ENCODE results near the gene FGFR2.

Gene FGFR2

DNA sequence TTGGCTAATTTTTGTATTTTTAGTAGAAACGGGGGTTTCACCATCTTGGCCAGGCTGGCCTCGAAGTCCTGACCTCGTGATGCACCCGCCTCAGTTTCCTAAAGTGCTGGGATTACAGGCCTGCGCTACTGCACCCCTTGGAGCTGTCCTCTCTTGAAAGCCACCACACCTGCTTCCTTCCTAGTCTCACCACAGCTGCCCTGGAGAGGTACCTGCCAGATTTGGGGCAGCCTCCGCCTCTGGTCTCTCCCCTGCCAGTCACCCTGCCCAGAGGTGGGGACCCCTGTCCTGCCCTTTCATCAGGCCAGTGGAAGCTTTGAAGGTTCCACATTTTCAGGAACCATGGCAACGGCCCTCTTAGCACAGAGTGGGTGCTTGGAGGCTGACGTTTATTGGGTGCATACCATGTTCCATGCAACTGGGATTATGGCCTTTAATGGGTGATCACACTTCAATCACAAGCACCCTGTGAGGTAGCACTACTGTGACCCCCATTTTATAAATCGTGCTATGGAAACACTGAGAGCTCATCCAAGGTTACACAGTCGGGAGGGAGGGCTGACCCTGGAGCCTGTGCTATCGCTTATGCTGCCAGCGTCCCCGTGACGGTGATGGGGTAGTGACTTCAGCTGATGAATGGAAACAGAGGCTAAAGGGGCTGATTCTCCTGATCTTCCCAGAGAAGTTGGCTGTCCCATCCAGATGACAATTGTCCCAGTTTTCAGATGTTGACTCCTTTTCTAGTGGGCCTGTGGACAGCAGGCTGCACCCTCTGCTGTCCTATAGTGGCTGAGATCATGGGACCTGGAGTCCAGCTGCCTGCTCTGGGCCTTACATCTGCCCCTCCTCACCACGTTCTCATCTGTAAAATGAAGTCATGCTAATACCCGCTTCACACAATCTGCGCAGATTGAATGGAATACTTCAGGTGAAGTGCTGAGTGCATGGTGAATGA lies 11.5 kb upstream of the FGFR2 start:
- no peak for DNase-seq

DNA sequence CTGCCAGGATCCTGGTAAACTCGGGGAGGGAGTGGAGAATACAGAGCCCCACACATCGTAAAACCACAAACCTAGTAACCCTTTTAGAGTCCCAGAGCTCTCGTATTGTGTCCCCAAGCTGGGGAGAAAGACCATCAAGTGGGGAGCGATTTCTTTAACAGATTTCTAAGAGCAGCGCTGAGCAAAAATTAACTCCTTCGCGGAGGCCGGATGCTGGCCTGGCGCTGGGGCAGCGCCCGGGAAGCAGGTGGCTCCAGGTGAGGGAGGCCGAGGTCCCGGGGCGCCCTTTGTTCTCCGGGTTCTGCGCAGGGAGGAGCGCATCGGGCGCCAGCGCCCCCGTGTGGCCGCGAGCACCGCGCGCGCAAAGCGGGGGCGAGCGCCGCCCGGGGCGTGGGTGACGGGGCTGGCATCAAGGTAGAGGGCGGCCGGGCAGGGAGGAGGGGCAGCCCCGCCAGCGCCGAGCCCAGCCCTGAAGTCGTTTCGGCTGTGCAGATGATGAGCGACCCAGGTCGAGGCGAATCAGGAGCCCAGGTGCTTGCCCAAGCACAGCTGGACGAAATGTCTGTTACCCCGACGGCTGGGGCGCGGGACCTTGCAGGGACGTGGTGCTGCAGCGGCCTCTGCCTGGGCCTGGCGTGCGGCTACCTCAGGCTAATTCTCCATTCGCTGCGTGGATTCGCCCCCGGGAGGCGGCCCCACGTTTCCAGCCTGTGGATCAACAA lies 10.4 kb upstream of the FGFR2 start:
- DNase-seq, result no peak

DNA sequence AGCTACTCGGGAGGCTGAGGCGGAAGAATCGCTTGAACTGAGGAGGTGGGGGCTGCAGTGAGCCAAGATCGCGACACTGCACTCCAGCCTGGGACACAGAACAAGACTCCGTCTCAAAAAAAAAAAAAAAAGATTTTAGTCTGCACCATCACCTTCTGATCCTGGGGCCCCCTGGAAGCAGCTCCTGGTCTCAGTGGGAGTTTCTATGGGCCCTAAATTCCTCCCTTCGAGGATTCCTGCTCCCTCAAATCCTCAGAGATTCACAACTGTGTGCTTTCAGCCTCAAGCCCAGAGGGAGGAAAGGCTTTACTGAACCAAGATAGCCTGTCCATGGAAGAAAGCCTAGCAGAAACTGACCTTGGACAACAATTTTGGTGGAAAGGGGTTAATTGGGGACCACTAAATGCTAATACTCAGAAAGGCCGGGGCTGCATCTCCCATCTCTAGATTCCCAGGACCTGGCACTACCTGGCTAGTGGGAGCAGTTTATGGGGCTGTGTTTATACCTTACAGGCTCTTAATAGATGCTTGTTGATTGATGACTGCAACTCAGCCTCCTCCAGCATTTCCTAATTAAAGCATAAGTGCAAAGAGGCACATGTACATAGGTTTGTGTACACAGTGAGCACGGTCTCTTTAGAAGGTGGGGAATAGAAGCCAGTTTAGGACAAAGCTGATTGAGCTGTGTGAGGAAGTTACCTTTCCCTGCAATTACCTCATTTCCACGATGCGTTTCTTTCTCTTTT lies 9.2 kb upstream of the FGFR2 start:
- DNase-seq, result no peak

DNA sequence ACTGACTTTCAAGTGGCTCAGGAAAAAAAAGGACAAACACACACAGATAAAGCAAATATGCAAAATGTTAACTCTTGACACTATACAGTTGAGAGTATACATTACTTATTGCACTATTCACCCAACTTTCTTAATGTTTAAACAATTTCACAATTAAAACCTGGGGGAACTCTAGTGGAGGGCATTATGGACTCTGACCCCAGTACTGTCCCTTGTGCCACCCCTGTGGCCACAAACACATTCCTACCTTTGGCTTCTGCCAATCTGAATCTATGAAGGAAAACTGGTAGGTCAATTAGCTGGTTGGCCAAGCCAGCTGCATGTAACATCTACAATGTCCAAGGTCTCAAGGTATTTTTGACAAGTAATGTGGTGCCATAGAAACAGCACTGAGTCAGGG lies 7.5 kb upstream of the FGFR2 start:
- no peak for DNase-seq

DNA sequence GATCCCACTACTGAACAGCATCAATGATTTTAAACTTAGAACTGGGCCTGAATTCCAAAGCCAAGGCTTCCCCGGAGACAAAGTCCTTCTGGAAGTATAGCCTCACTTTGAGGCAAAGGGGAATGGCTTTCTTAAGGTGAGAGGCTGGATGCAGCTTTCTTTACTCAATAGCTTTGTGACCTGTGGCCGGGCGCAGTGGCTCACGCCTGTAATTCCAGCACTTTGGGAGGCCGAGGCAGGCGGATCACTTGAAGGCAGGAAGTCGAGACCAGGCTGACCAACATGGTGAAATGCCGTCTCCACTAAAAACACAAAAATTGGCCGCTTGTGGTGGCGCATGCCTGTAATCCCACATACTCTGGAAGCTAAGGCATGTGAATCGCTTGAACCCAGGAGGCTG lies 3.2 kb upstream of the FGFR2 start:
- DNase-seq, result no peak

DNA sequence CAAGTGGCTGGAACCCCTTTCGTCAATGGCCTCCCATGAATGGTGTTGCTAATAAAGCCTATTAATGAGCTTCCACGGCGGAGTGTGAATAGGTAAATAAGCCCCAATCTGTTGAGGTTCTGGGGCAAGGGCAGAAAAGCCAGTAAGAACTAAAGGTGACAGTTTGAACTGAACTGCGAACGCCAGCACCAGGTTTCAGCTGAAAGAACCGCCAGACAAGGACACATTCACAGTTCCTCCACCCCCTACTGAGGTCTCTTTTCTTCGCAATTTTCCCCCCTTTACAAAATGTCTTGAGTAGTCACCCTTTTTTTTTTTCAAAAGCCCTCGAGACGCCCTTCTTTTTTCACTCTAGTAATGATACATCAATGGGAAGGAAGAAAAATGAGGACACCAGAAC lies 2.4 kb upstream of the FGFR2 start:
- DNase-seq, result no peak

DNA sequence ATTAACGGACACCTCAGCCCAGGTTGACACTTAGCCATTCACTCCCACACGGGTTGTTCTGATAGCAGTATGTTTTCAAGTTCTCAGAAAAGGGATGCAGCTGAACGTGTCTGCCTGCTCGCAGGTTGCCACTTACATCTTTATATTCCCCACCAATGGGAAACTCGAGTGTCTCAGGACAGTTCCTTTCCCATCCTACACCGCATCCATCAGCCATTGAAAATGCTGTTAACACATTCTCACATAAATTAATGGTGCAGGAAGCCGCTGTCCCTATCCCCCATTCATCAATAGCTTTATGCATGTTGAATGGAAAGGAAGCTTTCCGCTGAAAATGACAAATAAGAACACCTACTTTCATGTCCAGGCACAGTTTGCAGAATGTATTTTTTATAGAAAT lies 1.7 kb upstream of the FGFR2 start:
- DNase-seq, result no peak

DNA sequence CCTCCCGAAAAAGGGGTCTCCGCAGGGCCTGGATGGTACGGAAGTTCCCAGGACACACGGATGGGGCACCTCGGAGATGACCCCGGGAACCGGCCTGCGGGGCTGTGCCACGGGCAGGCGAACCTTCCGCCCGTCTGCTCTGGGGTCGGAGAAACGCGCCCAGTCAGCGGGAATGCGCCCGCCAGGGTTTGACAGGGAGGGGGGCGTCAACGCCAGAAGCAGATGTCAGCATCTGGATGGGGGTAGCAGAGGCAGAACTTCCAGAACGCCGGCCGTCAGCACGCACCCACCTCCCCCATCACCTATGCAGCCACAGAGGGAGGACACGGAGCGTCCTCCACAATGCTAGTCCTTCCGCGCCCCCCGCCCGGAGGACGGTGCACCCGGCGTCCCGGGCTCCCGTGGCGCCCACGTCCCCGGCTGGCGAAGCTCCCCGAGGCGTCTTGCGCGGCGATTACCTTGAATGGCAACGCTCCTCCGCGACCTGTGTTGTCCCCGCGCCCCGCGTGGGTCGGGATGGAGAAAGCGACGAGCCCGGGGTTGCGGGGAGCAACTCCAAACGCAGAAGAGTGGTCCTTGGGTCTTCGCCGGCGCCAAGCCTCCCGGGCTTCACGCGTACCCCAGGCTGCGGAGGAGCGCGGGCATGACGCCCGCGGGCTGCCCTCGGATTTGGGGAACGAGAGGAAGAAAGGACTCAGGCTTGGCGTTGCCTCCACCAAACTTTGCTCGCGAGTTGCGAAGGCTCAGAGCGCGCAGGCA lies 561 bp downstream of the FGFR2 start:
- no peak for DNase-seq

DNA sequence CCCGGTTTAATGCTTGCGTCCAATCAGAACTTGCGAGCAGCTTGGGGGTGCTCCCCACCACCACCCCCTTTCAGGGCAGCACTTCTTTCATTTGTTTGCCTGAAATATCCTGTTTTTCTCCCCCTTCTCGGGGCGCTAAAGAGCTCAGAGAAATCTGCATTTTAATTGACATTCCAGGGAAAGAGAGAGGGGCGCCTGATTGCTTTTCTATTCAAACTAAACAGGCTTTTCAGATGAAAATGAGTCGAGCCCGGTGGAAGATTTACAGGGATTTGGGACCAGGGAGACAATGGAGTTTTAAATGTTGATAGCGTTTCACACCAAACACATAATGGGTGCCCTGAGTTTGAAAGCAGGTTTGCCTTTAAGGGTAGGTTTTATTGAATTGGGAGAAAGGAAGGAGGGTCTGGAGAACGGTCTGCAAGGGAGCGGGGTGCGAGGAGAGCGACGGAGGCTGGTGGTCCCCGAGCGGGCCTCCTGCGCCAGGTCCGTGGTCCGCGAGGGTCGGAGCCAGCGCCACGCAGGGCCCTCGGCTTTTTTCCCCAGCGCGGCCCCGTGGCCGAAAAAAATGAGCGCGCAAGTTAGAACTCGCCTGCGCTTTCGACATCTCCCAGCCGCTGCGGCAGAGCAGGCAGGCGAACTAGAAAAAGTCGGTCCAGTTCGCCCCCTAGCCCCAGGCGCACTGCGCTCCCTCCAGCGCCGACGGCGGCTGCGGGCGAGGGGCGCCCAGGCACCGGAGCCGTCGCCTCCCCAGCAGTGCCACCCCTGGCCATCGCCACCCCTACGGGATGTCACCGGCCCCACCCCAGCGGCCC lies 1.3 kb downstream of the FGFR2 start:
- no peak for DNase-seq

DNA sequence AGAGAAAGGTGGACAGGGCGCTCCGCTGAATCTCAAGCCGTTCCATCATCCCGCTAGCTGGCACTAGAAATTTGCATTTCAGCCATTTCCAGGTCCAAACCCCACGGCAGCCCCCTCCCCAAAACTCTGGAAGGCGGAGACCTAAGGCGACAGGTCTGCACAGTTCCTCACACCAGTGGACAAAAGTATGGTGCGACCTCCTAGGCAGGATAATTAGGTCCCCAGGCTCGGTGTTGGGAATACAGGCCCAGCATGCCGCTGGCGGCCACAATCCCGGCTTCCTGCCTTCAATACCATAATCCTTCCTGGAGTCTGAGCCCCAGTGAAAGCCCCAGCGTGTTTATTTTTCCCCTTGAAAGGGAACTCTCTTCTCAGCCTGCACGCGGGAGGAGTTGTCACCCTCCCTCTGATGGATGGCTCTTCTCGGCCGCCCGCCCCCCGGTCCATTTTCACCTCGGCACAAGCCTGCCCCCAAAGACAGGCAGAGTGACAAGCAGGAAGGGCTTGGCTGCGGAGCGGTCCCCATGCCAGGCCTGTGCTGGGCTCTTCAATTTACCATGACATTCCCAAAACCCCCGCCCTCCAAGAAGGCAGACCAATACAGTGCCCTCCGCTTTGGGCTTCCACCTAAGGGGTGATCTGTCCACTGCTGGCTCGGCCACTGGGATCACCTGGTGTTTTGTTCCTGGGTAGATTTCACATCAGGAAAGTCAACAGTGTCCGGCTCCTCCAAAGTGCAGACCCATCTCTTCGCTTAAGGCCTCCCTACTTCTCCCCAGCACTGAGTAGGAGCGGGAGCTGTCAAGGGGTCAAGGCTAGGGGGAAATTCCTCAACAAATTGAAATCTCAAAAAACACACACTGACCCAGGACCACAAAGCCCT lies 2.2 kb downstream of the FGFR2 start:
- no peak for DNase-seq

DNA sequence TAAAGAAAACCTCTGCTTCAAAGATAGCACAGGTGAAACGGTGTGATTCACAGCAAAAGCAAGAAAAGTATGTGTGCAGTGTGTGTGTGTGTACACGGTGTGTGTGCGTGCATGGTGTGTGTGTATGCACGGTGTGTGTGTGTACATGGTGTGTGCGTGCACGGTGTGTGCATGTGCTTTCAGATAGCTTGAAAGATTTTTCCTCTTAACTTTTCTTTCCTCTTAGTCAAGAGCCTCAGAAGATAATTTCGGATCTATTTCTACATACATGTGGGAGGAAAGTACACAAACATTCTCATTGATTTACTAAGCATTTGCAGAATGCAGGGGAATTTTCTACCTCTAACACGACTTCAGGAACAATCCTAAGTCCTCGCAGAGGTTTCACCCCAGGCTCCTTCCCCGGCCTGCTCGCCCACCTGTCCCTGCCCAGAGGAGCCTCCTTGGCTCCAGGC lies 2.9 kb downstream of the FGFR2 start:
- DNase-seq, result no peak

DNA sequence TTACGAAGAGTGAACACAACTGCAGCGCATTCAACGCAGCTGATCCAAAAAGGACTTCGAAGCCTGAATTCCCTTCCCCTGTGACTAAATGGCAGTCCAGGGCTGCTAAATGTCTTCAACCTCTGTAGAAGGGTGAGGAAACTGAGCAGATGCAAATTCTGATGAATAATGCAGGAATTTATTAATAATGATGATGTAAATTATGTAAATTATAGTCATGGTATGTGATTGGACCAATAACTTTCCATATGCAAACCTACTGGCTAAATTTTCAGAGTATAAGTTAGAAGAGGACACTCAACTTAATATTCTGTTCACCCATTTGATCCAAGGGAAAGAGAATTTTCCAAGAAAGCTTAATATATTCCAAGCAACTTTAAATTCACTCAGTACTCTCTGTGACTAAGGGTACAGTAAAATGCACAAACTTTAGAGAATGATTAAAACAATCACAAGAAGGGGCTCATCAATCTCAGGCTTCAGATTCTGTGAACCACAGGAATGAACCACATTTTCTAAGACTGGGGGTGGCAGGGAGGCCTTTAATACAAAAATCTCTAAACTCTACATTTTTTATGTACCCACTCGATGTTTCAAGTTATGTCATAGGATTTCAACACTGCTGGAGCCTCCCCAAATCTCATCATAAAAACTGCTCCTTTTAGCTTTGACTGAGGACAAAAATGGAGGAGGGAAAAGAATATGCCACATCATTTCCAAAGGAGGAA lies 3.5 kb downstream of the FGFR2 start:
- DNase-seq, result no peak

DNA sequence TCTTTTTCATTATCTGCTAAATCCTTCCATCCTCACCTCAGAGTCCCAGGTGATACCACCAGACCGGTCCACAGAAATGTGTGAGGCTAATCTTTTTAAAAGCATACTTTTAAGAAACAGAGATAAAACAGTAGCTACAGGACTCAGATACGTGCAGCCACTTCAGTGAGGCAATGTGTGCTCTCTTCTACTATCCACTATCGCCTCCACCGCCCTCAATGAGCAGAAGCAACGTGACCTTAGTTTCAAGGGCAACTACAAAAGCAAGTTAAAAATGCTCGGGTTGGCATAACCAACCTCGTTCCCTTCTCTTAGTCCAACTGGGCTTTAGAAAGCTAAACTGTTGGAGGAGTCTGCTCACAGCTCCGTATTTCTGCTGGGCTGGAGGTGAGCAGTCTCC lies 4.2 kb downstream of the FGFR2 start:
- DNase-seq, result no peak

DNA sequence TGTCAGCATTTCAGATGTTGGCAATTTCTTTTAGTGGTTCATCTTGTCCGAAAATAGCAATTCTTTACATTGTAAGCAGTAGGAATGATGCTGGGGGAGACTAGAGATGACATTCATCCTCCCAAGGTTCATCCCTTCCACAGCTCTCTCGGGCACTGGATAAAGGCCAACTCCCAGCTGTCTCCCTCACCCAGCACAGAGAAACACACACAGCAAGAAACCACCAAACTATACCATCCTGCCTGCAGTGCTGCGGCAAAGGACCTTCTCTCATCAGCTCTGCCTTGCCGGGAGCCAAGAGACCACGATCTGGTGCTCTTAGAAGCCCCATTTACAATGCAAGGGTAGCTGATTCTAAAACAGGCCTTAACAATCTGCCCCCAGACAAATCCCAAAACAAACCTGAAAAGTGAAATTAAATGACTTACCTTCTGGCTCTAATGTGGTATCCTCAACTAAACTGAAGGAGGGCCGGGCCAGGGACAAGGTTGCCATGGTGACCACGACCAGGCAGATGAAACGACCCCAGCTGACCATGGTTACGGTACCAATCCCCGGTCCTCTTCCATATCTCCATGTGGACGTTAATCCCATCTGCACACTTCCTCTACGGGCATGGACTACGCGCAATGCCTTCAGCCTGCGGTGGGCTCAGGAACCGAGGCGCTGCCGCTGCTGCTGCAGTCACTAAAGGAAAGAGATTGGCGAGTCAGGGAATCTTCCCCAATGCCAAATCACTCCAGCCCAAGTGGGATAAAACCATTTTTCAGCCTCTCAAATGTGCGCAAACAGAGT lies 4.8 kb downstream of the FGFR2 start:
- DNase-seq, result no peak

DNA sequence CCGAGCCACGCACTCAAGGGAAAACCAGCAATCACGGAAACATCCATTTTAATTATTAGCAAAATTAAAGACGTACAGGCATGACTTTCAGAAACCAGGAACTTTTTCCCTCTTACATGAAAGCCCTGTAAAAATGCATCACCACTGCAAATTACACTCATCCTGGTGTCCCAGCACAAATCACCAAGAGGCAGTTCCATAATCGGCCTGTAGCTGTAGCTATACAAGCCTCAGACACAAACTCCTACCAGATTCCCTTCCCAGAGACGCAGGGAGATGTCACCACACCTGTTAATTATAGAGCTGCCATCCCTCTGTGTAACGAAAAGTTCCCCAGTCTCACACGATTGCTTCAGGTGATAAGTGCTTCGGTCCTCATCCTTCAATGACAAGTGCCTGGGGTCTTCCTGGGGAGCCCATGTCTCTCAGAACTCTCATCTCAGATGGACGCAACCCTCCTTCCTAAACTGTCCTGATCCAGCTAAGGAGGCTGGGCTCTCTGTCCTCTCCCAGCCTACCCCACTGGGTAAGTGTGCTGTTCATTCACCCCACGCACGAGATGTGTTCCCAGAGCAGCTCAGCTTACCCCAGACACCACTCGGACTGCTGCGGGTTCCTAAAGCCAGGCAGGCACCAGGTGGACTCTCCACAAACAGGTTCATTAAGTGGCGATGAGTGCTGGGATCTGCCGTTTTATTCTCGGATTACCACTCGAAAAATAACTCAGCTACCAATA lies 5.9 kb downstream of the FGFR2 start:
- DNase-seq, result no peak

DNA sequence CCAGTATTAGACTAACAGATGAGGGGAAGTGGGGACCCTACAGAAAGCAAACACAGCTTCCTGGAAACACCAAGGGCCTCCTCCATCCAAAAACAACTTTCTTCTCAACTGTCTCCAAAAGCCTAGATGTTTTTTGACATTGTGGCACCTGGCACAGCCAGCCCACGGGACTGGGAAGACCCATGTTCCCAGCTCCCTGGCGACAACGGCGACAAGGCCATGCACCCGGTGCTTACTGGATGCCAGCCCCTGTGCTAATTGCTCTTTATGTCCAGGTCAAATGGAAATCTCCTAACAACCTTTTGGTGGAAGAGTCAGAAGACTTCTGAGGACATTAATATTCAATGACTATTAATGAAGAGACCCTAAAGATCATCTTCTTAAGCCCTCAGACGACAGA lies 7.1 kb downstream of the FGFR2 start:
- no peak for DNase-seq

DNA sequence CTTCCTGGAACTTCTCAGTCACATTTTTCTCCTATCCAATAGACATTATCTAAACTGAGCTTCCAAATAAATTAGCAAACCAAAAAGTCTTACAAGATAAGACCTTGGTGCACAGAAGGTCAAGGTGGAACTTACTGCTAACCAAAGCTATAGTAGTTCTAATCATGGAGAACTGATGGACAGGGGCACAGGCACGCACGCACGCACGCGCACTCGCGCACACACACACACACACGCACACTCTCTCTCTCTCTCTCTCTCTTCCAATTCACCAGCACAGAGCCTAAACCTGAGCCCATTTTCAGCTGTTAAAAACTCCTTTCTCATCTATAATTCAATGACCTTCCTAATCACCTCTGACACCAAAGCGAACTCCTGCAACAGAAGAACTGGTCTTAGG lies 7.5 kb downstream of the FGFR2 start:
- no peak for DNase-seq

DNA sequence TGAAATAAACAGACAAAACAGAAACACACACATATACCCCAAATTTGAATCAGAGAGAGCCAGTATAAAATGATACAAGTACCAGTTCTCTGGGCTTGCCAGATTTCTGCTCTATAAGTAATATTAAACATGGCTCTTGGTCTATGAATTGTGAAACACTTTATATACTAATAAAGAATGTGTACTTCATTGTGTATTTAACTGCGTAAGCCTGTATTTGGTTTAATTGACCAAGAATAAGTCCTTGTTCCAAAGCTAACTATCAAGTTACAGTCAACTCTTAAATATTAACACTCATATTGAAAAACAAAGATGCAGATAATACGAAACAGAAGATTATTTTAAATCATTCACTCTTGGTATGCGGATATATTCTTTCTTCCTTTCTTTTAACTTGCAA lies 8.7 kb downstream of the FGFR2 start:
- DNase-seq, result no peak

DNA sequence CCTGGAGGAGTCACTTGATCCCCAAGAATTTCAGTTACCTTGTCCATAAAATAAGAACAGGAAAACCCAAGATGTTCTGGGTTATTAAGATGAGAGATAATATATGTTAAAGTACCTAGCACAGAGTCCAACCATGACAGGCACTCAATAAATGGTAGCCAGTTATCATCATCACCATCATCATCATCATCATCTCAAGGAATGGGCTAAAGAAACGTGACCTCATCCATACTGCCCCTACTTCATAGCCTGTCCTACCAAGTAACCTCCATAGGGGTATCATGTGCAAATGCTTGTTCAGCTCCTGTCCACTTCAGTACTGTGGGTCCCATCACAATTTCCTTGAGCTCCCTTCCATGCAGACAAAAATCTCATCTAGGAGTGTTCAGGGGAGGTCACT lies 14.4 kb downstream of the FGFR2 start:
- no peak for DNase-seq
